Right lobe of liver (tissue), 6 donors: ENCODE measurements around the gene B4GALNT3. TPM values are rescaled to one million over a fixed set of nuclear protein-coding genes. Genes with fewer than 3 reads are reported as not detected.

ENCODE experiments used
- ATAC-seq, 4 donors: fragments of 200-7000 bp; cut with Tn5 transposase; one replicate each; pipeline ENCODE4 v1.9.1; 2020; ENCODE audit warnings: mild to moderate bottlenecking in 4 of 4, moderate library complexity in 4 of 4
- DNase-seq, 3 donors: peaks; one replicate each; pipeline ENCODE4 v3.0.0-alpha.2; 2020
- H3K27ac ChIP-seq, 3 donors: fragments of 200-600 bp; one replicate each; pipeline ENCODE4 v1.8.0; 2022
- H3K27me3 ChIP-seq, 2 donors: fragments of 200-600 bp; one replicate each; pipeline ENCODE4 v1.8.0; 2022
- H3K36me3 ChIP-seq, 4 donors: fragments of 200-600 bp; sonication (generic) in 1 of 4; one replicate each; pipeline versions ENCODE4 v1.5.1 to v1.8.0; 2017 to 2022; ENCODE audit warnings: control low read depth in 1 of 4
- H3K4me1 ChIP-seq, 4 donors: fragments of 200-600 bp; sonication (generic) in 1 of 4; one replicate each; pipeline versions ENCODE4 v1.5.1 to v1.8.0; 2017 to 2022; ENCODE audit warnings: control low read depth in 1 of 4
- H3K4me3 ChIP-seq, 3 donors: fragments of 200-600 bp; one replicate each; pipeline ENCODE4 v1.8.0; 2022
- H3K9me3 ChIP-seq, 4 donors: fragments of 200-600 bp; sonication (generic) in 1 of 4; one replicate each; pipeline versions ENCODE4 v1.5.1 to v1.8.0; 2017 to 2022; ENCODE audit warnings: control low read depth in 1 of 4
- POLR2A ChIP-seq: fragments of 450-650 bp; IDR thresholded peaks from one replicate; pipeline ENCODE4 v1.6.1; 2017; ENCODE audit warnings: antibody characterized with exemption, mild to moderate bottlenecking
- WGBS: methylation state at CpG from one replicate; pipeline ENCODE4 v1.1.6; 2018; ENCODE audit warnings: low coverage, low lambda C conversion rate; ENCODE audit not compliant: insufficient coverage; ENCODE audit errors: missing lambda C conversion rate; 5-methylcytosine and 5-hydroxymethylcytosine counted together
- intact Hi-C, 2 donors: fragments of 100-400 bp; cut with DNase I; formaldehyde crosslinking; loops; one replicate each; pipeline versions ENCODE4 v1.11.2 to v1.14.1; 2022
- total RNA-seq, 6 experiments: library from RNA; depleted of rRNA in 2 of 6; stranded (reverse); fragments of >200 nt in 2 of 6; fragmentation: NEBNext Ultra II Directional in 3 of 6; extraction: Animal tissue kit (Norgen Biotek cat#: 25700) in 3 of 6; gene quantifications; one replicate each; pipeline versions ENCODE4 v1.1.0 to v1.2.4, GENCODE V29; 2016 to 2023
- TF ChIP-seq, protein P1 (sequence below), 4 donors: fragments of 200-600 bp in 3 of 4; fragments of 450-650 bp in 1 of 4; IDR thresholded peaks; one replicate each; pipeline versions ENCODE4 v1.5.1 to v1.8.0; 2016 to 2022; ENCODE audit warnings: antibody characterized with exemption in 4 of 4, mild to moderate bottlenecking in 2 of 4
- donor health status: DM: no; HTN: yes; CAD: no.
- donor health status: DM: no; HTN: no; CAD: no.
- donor health status: DM: no; HTN: no; CAD: no.
- donor health status: DM: no; HTN: yes; CAD: no.
- donor health status: DM: no; HTN: yes; CAD: no.

Gene B4GALNT3
- total RNA-seq, 6 experiments from 2014 or later = 0.12 to 2.0 (median 0.38) TPM

DNA sequence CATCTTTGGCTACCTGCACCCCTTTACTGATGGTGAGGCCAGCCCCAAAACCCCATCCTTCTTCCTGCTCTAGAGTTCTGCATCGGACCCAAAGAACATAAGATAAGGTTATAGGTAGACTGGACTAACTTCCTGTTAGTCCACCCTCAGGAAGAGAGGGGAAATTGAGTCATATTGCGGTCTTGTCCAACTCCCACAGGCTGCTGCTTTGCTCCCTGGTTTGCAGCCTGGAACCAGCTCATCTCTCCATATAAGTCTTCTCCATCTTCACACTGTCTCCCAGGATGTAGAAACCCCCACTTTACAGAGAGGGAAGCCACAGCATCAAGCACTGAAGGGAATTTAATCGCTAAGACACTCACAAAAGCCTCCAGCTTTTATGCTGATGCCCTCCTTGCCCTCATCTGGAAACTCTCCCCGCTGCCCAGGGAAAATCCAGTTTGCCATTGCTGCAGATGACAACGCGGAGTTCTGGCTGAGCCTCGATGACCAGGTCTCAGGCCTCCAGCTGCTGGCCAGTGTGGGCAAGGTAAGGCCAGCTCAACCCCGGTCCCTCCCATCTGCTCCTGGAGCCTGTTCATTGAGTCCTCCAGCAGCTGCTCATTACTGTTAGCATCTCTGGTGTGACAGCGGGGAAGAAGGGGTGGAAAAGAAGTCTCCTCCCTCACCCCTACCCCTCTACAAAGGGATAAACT, 85.3 kb downstream of the B4GALNT3 start:
- no peak overlapping the region for H3K27ac ChIP-seq
- H3K27me3 ChIP-seq = peaks cover 0 to 5% of the 10 kb centered on the region in 2 donors
- H3K4me1 ChIP-seq = no peaks in the 10 kb centered on the region
- WGBS = 64% methylated on average over 9 of the region's 9 CpGs
- intact Hi-C loops = no loop called here
- ATAC-seq (no peak), DNase-seq (no peak)
- H3K36me3 ChIP-seq = no peaks in the 10 kb centered on the region
- H3K4me3 ChIP-seq = no peak overlapping the region
- no peaks in the 10 kb centered on the region for H3K9me3 ChIP-seq
- TF ChIP-seq, protein P1, sequence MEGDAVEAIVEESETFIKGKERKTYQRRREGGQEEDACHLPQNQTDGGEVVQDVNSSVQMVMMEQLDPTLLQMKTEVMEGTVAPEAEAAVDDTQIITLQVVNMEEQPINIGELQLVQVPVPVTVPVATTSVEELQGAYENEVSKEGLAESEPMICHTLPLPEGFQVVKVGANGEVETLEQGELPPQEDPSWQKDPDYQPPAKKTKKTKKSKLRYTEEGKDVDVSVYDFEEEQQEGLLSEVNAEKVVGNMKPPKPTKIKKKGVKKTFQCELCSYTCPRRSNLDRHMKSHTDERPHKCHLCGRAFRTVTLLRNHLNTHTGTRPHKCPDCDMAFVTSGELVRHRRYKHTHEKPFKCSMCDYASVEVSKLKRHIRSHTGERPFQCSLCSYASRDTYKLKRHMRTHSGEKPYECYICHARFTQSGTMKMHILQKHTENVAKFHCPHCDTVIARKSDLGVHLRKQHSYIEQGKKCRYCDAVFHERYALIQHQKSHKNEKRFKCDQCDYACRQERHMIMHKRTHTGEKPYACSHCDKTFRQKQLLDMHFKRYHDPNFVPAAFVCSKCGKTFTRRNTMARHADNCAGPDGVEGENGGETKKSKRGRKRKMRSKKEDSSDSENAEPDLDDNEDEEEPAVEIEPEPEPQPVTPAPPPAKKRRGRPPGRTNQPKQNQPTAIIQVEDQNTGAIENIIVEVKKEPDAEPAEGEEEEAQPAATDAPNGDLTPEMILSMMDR (IDR thresholded peaks at IDR 0.05) = no peak
- no peak for TF ChIP-seq POLR2A

DNA sequence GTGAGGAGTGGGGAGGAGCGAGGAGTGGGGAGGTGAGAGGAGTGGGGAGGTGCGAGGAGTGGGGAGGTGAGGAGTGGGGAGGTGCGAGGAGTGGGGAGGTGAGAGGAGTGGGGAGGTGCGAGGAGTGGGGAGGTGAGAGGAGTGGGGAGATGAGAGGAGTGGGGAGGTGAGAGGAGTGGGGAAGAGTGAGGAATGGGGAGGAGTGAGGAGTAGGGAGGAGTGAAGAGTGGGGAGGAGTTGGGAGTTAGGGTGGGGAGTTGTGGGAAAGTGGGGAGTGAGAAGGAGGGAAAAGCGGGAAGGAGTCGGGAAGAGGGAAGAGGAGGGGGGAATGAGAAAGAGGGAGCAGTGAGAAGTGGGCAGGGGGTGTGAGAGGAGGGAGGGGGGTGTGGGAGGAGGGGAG, 86.1 kb downstream of the B4GALNT3 start:
- H3K9me3 ChIP-seq = no peaks in the 10 kb centered on the region
- no peaks in the 10 kb centered on the region for H3K4me1 ChIP-seq
- TF ChIP-seq, protein P1 (IDR thresholded peaks at IDR 0.05) = no peak
- no peak for TF ChIP-seq POLR2A
- H3K36me3 ChIP-seq = no peaks in the 10 kb centered on the region
- 72% methylated on average over 6 of the region's 6 CpGs for WGBS
- H3K4me3 ChIP-seq = no peak overlapping the region
- no peak overlapping the region for H3K27ac ChIP-seq
- DNase-seq (no peak), ATAC-seq (no peak)
- peaks cover 0 to 5% of the 10 kb centered on the region in 2 donors for H3K27me3 ChIP-seq
- intact Hi-C loops = loop anchor here in 1 of 2 donors (2.0 kb wide), 1 partner anchor 95 kb away; no protein-coding TSS in a partner anchor

DNA sequence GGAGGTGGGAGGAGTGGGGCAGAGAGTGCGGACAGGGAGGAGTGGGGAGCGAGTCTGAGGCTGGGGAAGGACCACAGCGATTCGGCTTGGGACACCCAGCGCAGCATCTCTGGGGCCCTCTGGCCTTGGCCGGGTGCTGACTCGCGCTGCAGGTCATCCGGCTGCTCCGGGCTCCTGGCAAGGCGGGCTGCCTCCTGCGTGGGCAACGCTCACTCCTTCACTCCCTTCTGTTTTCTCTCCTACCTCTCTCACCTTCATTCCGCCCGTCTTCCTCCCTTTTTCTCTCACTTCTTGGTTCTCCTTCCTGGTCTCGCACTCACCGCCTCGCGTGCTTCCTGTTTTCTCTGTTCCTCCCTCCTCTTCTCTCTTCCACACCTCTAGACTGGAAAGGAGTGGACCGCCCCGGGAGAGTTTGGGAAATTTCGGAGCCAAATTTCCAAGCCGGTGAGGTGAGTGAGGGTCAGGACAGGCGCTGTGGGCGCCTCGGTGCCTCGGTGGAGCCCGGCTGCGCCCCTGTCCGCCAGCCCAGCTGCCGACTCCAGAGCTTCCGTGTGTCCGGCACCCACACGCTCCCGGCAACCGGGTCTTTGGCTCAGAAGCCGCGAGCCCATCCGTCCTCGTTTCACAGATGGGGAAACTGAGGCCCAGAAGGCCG, 86.7 kb downstream of the B4GALNT3 start:
- no peak for ATAC-seq
- no peak for TF ChIP-seq POLR2A
- TF ChIP-seq, protein P1 (IDR thresholded peaks at IDR 0.05) = no peak
- Histone ChIP-seq H3K9me3 (no peaks in the 10 kb centered on the region), H3K27ac (no peak overlapping the region), H3K4me3 (no peak overlapping the region), H3K27me3 (peaks cover 0 to 5% of the 10 kb centered on the region in 2 donors), H3K4me1 (no peaks in the 10 kb centered on the region), H3K36me3 (no peaks in the 10 kb centered on the region)
- no peak for DNase-seq
- 55% methylated on average over 29 of the region's 41 CpGs for WGBS
- intact Hi-C loops = loop anchor here in 1 of 2 donors (2.0 kb wide), 1 partner anchor 96 kb away; no protein-coding TSS in a partner anchor

DNA sequence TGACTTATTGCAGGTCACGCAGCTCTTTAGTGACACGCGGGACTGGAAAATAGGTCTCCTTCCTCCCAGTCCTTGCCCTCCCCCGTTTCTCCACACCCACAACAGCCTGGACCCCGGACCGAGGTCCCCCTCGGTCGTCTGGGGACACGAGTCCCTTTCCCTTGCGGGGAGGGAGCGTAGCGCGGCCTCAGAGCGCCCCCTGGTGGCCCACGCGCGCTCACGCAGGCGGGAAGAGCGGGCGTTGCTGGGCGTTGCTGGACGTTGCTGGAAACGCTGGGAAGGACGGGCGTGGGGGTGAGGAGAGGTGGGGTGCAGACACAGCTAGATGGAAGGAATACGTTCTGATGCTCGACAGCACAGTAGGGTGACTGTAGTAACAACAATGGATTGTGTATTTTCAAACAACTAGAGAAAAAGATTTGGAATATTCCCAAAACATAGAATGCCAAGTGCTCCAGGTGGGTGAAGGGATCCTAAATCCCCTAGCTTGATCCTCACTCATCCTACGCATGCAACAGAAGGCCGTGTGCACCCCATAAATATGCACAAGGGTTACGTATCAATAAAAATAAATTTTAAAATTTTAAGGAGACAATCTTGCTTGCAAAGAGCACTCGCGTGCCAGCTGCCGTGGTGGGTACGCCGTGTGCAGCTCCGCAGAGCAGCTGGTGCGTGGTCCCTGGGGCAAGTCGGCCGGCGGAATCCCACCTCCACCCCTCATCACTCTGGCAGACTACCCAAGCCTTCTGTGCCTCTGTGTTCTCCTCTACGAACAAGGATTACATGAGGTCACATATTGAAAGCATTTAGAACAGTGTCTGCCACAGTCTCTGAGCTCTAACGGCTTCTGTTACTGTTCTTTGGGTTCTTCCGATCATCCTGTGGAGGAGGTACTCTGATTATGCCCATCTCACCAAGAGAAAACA, 87.4 kb downstream of the B4GALNT3 start:
- H3K27me3 ChIP-seq = peaks cover 0 to 5% of the 10 kb centered on the region in 2 donors
- no peak overlapping the region for H3K4me3 ChIP-seq
- peak; percentile 74 to 86 (median 83) for ATAC-seq
- no peak overlapping the region for H3K27ac ChIP-seq
- H3K36me3 ChIP-seq = no peaks in the 10 kb centered on the region
- H3K4me1 ChIP-seq = no peaks in the 10 kb centered on the region
- intact Hi-C loops = loop anchor here in 1 of 2 donors (2.0 kb wide), 1 partner anchor 96 kb away; no protein-coding TSS in a partner anchor
- WGBS = 20% methylated on average over 30 of the region's 44 CpGs
- peak; percentile 62 to 79 (median 70) for DNase-seq
- H3K9me3 ChIP-seq = no peaks in the 10 kb centered on the region
- TF ChIP-seq, protein P1 (IDR thresholded peaks at IDR 0.05) = peak; percentile 94 to 99 (median 98)
- no peak for TF ChIP-seq POLR2A
